Caki2 (cell line): ENCODE data around the gene GALNT7. TPM values are rescaled to one million over a fixed set of nuclear protein-coding genes. Genes with fewer than 3 reads are reported as not detected.

Experiments
- DNase-seq: peaks from one replicate; pipeline ENCODE4 v3.0.0-alpha.2; 2015; ENCODE audit warnings: low read depth
- in situ Hi-C: cut with HindIII; loops from 2 replicates; pipeline ENCODE4 v1.10.0; 2016; ENCODE audit warnings: low sequenced_read_pairs, low pct_unique_long_range_greater_than_20kb, mixed read lengths
- total RNA-seq: library from RNA; depleted of rRNA; stranded (reverse); fragments of >200 nt; shearing (Covaris generic); gene quantifications from 2 replicates; pipeline ENCODE4 v1.2.3, GENCODE V29; 2014; ENCODE audit warnings: low replicate concordance

The GALNT7 gene
- total RNA-seq, 1 experiment from 2014 or later: 31.6 TPM

DNA sequence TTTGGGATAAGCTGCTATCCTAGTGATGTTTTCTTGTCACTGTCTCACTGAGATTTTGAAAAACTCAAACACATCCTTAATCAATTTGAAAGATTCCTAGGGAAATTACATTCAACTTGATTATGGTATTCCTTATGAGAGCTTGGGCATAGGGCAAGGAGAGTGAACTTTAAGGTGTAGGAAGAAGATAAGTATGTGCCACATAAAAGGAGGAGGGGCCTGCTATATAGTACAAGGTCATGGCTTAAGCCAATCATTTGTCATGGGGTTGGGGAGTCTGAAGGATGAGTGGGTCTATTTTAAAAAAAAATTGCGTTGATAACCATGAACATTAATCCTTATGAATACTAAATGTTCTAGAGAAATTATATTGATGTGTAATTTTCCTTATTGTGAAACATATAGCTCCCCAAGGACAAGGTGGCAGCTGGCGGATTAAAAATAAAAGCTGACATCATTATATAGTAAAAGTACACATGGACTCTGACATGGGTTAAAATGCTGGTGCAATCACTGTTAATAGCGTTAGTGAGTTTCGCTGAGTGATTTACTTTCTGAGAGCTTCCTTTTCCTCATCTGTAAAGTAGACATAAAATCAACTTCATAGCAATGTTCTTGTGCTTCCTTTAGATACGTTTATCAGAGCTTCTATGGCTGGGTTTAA is 17.4 kb downstream of the GALNT7 start:
- in situ Hi-C loops: no loop called here
- no peak for DNase-seq

DNA sequence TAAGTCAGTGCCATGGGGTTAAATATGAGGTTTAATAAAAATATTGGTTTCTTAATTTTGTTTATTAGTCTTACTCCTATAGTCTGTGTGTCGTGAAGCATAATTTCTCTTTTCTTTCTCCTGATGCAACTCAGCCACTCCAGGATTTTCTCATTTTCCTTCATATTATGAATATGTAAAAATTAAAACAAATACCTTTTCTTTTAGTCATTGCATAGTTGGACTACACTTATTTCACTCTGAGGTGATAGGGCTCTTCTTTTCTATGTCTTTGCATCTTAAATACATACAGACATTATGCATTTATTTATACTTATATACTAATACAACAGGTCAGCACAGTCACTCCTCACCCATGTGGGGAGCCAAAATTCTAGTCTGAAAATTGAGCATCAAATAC is 19.1 kb downstream of the GALNT7 start:
- in situ Hi-C loops: no loop called here
- no peak for DNase-seq

DNA sequence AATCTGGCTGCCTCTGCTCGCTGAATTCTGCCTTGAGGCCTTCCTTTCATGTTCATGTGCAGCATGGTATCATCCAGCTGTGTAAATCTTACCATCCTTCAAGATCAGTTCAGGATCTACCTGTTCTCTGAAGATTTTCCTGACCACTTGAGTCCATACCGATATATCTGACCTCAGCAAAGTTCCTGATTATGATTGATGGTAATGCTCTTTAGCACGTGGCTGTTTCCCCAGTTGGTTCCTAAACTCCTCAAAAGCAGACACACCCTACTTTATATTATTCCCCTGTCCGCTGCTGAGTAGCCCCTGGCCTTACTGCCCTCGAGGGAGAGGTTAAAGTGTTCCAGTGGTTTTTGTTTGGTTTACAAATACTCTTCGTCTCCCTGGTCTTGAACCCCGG is 20.0 kb downstream of the GALNT7 start:
- no peak for DNase-seq
- in situ Hi-C loops: no loop called here

DNA sequence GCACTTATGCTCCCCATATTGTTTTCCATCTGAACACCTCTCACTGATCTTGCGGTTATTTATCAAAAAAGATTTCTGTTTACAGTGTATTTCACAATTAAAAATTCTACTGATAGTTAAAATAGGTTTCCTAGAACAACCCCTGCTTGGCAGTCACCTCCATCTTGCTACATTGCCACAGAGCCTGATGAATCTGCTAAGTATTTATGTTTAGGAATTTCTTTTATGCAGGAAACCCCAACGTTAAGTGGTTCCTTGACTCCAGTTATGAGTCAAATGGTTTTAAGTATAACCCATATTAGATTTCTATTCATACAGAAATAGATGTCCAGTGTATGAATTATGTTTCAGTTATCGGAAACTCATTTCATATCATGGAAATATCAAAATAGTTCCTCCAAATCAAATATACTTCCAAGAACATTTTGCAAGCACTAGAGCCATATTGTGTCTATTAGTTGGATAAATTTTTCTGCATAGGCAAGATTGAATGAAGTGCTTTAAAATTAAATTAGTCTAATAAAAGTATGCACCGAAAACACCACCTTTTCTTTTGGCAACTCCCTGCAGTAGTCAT is 20.6 kb downstream of the GALNT7 start:
- in situ Hi-C loops: no loop called here
- no peak for DNase-seq

- in situ Hi-C loops: no loop called here
These were observed 23.0 kb downstream of the GALNT7 start for GRCh38 chr4:173191623-173192041.

DNA sequence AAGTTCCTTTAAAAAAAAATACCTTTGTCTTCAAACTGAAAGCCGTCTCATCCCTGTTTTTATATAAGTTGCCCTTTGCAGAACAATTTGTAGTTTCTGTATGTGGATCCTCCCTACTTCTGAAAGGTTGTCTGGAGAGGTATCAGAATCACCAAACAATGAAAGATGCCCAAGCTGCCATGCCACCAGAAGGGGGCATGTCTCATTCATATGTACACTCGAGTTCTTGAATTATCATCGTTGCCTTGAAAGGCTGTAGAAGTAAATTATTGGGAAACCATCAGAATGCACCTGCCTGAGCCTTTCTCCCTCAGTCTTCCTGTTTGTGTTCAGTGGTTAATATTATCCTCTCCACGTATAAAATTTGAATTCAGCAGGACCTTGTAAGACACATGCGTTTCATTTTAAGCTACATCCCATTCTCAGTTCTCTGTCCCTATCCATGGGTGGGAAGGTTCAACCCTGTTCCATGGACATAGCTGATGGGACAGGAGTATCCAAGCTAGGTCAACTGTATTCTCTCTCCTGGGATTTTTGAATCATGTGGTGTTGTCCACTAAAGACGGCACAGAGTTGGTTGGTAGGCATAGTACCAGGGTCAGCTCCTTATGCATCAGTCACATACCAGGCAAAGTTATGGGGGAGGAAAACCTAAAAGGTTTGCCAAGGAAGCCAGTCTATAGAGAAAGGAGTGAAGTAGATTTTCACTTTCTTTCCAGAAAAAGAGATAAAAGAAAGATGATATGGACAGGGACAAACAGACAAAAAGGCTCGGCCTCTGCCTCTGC is 24.0 kb downstream of the GALNT7 start:
- in situ Hi-C loops: no loop called here
- DNase-seq: peak; percentile 48

More at GRCh38 chr4:173191623-173192041, 23.0 kb downstream of the GALNT7 start:
- peak; percentile 83 for DNase-seq

- in situ Hi-C loops: no loop called here
- no peak for DNase-seq
These were observed 25.5 kb downstream of the GALNT7 start for GRCh38 chr4:173194157-173194556.

- in situ Hi-C loops: no loop called here
- no peak for DNase-seq
These were observed 26.5 kb downstream of the GALNT7 start for GRCh38 chr4:173195109-173195508.

DNA sequence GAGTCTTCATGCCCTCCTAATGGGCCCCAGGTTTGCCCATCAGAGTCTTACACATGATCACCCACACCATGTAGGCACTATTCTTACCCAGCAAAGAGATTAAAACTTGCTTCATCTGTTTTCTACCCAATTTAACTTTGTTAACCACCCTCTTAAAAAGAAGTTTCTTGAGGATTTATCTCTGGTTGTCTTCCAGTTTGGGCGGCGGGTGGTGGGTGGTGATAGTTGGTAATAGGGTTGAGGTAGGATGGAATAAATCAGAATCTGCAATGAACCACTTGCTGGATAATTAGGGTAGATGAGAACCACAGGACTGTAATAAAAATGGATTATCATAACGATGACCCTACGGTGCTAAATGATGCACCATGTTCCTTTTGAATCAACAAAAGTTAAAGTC is 30.9 kb downstream of the GALNT7 start:
- in situ Hi-C loops: no loop called here
- DNase-seq: no peak

DNA sequence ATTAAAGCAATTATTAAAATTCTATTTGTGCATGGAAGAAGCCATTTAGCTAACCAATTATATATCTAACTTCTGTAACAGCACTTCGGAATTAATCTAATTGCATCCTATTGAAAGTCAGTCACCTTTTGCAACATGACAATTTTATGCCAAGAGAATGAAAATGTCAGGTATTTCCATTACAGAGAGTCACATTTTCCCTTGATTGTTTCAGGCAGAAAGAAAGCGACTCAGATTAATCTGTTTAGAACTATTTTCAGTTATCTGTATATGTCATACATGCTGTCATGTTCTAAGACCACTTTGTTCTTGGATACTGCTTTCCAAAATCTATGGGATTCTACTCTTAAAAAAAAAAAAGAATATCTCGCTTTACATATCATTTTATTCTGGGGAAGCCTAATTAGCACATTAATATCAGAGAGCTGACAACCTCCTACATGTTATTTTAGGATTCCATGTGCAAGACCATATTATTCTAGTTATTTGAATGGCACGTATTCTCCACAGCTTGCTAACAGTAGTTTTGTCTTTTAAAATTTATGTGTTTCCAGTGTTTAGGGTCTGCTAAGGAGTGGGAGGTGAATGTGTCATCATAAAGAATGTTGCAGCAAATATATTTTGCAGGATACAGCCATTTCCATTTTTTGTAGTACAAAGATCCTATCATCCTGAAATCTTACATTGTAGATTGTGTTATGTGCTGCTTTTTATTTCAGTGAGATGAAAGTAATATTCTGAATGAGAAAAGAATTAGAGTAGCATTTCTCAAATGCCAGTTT is 31.7 kb downstream of the GALNT7 start:
- in situ Hi-C loops: no loop called here
- DNase-seq: no peak

DNA sequence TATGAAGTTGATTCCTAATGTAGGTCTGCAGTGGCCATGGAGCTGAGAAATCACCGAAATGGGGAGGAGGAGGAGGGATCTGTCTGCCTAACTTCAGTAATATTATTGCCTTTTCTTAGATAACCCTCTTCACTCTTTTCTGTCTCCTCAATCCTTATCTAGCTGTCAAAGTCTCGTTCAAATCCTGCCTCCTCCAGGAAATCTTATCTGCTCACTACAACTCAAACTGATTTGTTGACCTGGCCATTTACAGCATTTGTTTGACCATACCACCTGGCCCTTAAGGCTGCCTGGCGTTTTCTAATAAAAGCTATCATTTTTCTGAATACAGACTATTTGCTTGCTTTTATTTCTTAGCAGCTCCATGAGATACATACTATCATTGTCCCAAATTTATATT is 33.8 kb downstream of the GALNT7 start:
- in situ Hi-C loops: no loop called here
- no peak for DNase-seq

DNA sequence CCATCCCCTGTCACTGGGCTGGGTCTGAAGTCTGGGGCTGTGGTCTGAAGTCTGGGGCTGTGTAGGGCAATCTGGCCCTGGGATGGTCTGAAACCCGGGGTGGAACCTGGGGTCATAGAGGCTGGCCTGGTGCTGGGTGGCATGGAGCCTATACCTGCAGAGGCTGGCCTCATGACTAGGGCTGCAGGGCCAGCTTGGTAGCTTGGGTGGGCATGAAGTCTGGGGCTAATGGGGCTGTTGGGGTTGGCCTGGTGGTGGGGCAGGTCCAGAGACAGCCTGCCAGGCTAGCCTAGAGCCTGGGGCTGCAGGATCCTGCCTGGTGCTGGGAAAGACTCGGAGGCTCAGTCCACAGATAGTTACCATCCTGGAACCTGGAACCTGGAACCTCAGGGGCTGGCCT is 37.0 kb downstream of the GALNT7 start:
- in situ Hi-C loops: no loop called here
- no peak for DNase-seq

- no peak for DNase-seq
- in situ Hi-C loops: no loop called here
These were observed 39.8 kb downstream of the GALNT7 start for GRCh38 chr4:173208420-173208819.

DNA sequence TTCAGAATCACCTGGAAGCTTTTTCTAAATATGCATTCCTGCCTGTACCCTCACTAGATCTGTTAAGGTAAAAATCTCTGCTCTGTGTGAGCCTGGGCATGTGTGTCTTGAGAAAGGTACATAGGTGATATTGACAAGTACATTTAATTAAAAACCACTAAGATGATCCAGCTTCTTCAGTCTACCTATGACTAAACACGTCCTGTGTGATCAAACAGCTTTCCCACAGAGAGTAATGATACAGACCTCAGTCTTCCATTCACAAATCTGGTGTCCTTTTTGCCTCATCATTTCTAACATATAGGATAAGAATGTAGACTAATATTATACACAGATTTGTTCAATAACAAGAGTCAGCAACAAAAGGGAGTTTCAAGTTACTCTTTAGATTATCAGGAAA is 42.6 kb downstream of the GALNT7 start:
- DNase-seq: no peak
- in situ Hi-C loops: no loop called here

DNA sequence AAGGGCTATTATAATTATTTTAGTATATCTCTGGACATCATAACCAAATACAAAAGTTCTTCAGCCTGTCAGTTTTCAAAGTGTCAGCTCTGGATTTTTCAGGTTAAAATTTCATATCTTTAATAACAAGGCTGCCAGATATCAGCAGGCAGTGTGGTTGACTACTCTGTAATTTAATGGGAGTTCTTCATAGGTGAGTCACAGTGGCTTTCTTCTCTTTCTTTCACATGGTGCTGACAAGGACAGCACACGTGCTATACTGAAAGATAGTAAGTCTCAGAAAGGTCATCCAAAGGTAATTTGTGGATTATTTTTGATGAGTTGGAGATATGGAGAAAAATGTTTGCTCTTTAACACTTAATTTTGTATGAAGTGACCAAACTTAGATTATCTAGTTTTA is 43.2 kb downstream of the GALNT7 start:
- in situ Hi-C loops: no loop called here
- peak; percentile 69 for DNase-seq

DNA sequence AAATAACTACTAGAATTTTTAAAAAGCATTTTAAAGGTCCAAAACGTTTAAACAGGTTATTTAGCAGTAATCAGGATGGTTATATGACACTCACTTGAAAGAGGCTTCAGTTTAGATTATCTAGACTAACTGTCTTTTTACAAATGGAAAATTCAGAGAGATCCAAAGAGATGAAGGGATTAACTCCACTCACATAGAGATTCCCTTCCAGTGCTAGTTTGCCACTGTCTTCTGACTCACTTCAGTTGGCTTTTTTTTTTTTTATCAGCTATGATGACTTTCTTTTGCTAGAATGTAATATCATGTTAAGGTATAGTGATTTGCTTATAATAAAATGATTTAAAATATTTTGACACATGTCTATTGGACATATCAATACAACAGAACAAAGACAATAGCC is 43.8 kb downstream of the GALNT7 start:
- no peak for DNase-seq
- in situ Hi-C loops: no loop called here

GRCh38 chr4:173213296-173213695 is 44.7 kb downstream of the GALNT7 start:
- in situ Hi-C loops: no loop called here
- DNase-seq: no peak

- in situ Hi-C loops: no loop called here
- DNase-seq: no peak
These were observed 45.6 kb downstream of the GALNT7 start for GRCh38 chr4:173214231-173214630.

GRCh38 chr4:173214661-173215060 is 46.0 kb downstream of the GALNT7 start:
- in situ Hi-C loops: no loop called here
- no peak for DNase-seq
